GM10847 (cell line): ENCODE results near the gene ATP2B2.

Source experiments
- POLR2A ChIP-seq: IDR thresholded peaks from 2 replicates; pipeline ENCODE4 v1.6.1; 2011; ENCODE audit not compliant: insufficient read length; ENCODE audit errors: extremely low read depth

ATP2B2 gene

DNA sequence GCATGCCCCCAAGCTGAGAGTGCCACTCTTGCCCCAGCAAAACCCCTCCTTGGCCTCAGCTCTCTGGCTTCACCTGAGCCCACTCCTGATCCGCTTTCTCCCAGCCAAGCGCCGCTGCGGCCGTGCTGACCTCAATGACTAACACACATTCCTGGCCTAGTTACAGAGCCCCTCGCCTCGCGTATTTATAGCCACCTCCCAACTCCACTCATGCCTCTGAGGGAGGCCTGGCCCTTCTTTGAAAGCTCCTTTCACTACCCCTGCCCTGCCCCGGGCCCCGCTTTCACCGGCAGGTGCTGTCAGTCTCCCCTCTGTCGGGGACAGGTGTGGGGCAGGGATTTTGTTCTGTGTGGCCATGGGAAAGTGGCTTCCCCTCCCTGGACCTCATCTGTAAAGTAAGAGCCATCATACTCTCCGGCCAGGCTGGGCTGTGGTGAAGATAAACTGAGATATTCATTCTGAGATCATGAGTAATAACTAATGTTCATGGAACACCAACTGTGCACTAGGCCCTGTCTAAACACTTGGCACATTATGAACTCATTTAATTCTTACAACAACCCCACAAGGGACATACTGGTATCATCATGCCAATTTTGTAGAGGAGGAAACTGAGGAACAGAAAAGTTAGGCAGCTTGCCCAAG, 13.2 kb upstream of the ATP2B2 start:
- TF ChIP-seq POLR2A, result no peak

DNA sequence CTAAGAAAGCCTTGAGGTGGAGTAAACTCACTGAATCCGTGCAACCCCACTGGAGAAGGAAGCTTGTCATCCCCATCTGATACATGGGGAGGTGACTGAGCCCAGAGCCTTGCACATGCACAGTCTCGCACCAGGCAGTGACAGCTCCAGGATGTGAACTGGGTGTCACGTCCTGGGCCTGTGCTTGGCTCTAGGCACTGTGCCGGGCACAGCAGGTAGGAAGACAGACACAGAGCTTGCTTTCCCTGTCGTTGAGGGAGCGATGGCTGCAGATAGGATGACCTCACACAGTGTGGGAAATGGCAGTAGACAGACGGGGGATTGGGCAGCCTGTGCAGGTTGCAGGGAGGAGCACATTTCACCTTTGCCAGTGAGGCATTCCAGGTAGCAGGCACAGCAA, 12.2 kb upstream of the ATP2B2 start:
- TF ChIP-seq POLR2A, result no peak

DNA sequence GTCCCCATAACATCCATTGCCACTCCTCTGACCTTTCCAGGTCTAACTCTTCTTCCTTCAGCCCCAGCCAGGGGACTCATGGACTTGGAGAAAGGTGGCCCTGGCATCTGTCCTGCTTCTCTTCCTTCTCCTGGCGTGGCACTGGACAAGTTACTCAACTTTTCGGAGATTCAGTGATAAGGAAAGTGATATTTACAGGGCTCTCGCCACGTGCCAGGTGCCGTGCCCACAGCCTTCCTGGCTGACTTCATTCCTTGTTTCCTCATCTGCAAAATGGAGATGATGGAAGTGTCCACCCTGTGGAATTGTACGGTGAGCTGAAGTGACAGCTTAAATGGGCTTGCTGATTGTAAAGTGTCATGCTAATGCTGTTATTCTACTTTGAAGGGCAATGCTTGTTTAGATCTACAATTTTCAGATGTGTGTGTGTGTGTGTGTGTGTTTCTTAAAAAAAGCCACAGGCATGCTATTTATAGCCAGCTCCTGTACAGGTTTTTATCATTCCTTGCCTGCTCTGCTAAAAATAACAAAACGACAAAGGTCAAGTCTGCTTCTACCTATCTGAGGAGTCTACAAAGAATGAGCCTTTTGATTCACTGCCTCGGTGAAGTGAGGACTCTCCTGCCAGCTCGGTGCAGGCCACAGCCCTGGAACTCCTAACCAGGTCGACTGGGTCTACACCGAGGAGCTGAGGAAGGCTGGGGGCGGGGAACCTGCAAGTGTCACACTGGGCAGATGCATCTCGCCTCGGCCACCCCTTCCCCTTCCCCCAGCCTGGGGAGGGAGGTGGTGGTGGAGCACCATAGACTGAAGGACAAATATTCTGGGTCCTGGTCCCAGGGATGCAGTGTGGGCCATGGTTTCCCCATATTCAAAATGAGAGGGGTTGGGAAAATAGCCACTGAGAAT, 11.4 kb upstream of the ATP2B2 start:
- TF ChIP-seq POLR2A, result no peak

- no peak for TF ChIP-seq POLR2A
These were observed 10.6 kb upstream of the ATP2B2 start for GRCh38 chr3:10515884-10516495.

DNA sequence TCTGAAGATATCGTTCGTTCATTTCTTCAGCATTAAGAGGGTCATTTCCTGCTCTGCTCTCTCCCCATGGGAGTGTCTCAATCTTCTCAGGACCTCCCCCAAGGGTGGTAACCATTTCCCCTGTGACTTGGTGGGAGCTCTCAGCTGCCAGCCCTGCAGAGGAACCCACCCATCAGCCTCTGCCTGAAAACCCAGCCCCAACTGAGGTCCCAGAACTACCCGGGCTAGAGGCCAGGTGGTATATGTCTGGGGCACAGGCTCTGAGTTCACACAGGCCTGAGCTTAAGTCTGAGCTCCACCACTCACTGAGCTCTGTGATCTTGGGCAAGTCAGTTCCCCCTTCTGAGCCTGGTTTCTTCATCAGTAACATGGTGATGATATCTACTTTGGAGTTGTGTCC, 10.0 kb upstream of the ATP2B2 start:
- no peak for TF ChIP-seq POLR2A

DNA sequence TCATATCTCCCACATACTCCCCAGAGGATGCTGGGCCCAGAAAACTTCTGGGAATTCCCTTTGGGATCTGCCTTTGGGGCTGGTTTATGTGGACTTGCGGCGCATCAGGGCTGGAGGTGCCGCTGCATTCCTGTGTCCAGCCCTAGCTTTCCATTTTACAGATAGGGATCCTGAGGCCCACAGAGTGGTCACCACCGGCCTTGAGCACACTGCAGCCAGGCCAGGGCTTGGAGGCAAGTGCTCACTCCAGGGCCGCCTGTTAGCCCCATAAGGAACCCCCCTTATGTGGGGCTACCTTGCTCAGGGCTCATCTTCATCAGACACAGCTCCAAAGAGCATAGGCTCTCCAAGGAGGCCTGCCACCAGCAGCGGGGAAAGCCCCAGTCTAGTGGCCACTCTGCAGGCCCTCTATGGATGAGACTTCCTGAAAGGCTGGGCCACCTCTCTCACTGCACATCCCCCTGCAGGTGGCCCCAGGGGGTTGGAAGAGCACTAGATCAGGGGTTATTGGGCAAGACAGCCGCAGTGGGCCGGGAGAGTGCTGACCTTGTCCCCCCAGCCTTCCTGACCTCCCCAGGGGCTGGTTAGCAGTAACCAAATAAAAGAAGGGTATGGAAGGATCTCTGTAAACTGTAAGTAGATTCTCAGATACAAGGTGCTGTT, 9.2 kb upstream of the ATP2B2 start:
- TF ChIP-seq POLR2A, result no peak

DNA sequence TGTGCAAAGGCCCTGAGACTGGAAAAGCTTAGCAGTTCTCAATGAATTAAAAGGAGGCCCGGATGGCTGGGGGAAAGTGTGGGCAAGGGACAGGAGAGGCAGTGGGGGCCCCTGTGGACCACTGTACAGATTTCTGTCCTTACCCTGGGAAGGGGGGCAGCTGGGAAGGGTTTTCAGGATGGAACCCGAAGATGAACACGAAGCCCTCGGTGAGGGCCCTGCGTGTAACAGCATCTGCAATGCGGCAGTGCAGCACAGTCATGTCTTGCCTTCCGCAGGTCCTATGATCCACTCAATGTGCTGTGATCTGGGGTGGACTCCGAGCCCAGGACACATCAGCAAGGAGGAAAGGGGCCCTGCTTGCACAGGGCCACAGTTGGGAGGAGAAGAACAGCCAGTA, 7.9 kb upstream of the ATP2B2 start:
- no peak for TF ChIP-seq POLR2A

GRCh38 chr3:10512687-10513086, 7.3 kb upstream of the ATP2B2 start:
- TF ChIP-seq POLR2A, result no peak

DNA sequence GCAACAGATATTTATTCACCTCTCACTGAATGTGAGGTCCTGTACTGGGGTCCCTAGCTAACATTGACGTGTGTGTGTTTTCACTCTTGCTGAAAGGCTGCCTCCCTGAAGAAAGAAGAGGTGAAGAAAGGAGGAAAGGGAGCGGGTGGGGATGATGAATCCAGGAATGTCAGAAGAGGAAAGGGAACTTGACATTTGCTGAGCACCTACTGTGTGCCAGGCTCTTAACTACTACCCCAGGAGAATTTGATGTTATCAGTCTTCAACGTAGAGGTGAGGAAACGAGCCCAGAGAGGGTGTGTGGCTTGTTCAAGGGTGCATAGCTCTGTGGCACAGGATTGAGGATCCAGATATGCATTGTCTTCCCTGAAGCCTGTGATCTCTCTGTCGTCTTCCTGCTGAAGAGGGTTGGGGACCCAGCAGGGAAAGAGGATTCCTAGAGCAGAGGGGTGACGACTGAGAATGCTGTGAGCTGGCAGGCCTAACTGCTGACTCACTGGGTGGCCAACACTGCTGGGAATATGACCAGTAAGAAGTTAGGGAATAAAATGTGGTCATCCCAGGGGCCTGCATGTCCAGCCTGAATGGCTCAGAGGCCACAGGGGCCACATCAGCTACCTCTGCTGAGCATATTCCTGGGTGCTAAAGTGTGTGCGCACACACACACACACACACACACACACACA, 6.6 kb upstream of the ATP2B2 start:
- no peak for TF ChIP-seq POLR2A

DNA sequence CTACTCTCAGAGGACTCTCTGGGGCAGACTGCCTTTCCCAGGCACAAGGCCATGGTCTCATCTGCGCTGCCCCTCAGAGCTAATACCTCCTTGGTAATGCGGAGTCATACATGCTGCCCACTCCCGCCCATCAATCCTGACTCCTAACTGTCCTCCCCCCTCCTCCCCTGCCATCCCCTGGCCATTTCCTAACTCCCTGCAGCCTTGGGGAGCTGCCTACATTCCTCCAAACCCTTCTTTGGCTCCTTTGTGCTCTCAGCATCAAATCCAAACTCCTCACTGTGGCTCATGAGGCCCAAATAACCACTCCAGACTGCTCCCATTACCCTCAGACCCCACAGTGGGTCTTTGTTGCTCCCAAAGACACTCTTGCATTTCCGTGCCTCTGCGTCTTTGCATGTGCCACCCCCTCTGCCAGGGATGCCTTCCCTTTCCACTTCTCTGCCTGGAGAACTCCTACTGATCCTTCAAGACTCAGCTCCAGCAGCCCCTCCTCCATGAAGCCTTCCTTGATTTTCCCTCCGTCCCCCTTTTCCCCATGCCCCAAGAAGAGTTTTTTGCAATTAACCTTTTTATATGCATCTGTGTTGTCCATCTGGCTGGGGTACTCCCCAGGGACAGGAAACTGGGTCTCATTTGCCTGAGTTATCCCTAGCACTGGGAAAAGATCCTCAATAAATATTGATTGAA, 5.5 kb upstream of the ATP2B2 start:
- TF ChIP-seq POLR2A, result no peak

- no peak for TF ChIP-seq POLR2A
These were observed 4.8 kb upstream of the ATP2B2 start for GRCh38 chr3:10510086-10510742.

GRCh38 chr3:10509325-10509724, 3.9 kb upstream of the ATP2B2 start:
- no peak for TF ChIP-seq POLR2A

DNA sequence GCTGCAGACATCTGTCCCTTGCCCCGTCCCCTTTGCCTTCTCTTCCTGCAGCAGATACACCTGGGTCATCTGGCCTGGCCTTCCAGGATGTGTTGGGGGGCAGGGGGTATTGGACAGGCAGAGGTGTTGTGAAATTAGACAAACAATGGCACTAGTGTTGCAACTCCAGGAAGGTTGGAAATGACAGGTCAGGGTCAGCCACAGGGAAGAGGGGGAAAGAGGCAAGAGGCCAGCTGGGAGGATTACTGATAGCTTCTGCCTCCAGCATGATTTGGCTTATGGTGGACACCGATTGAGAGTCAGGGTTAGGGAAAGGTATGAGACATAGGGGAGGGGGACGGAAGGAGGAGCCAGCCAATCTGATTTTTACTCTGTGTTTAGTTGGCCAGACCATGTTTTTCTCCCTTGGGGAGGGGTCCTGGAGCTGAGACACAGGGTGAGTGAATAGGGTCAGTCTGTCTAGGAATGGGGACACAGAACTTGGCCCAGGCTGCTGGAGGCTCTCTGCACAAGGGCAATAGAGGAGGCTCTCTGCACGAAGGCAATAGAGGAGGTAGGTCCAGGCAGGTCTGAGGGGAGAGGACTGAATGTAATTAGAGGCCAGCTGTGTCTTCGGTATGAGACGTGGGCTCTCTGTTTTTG, 3.4 kb upstream of the ATP2B2 start:
- TF ChIP-seq POLR2A, result no peak
